GM12864 (cell line): ENCODE results near the gene SCN8A.

ENCODE experiments used
- DNase-seq: peaks from one replicate; pipeline ENCODE4 v3.0.0-alpha.2; 2011; ENCODE audit warnings: low read depth
- H3K4me3 ChIP-seq: 2 replicates; pipeline ENCODE4 v1.5.1; 2011; ENCODE audit warnings: mild to moderate bottlenecking, low read depth, low read length, control low read depth
- CTCF ChIP-seq: IDR thresholded peaks from 2 replicates; pipeline ENCODE4 v1.5.1; 2011; ENCODE audit warnings: low read depth, mild to moderate bottlenecking, moderate library complexity, low read length, control low read depth, inconsistent platforms; ENCODE audit errors: missing control alignments

Gene SCN8A

GRCh38 chr12:51847643-51848325 is 256.8 kb downstream of the SCN8A start:
- H3K4me3 ChIP-seq, result no peak overlapping the region

GRCh38 chr12:51848326-51848727 is 257.3 kb downstream of the SCN8A start, which contains the start of gene FIGNL2:
TSS of gene FIGNL2 (minus strand) at chr12:51848718. CDS start at chr12:51822413, 26,305 bp downstream.
- no peak within 1 kb of the TSS for H3K4me3 ChIP-seq

More at GRCh38 chr12:51847643-51848325, 256.8 kb downstream of the SCN8A start:
- TF ChIP-seq CTCF, result no peak
- DNase-seq, result no peak

GRCh38 chr12:51848841-51849735 is 258.1 kb downstream of the SCN8A start:
- no peak for DNase-seq
- H3K4me3 ChIP-seq, result no peak overlapping the region
- no peak for TF ChIP-seq CTCF

More at GRCh38 chr12:51848326-51848727, 257.3 kb downstream of the SCN8A start, which contains the start of gene FIGNL2:
- no peak for DNase-seq
- no peak for TF ChIP-seq CTCF

GRCh38 chr12:51850081-51850964 is 259.3 kb downstream of the SCN8A start:
- no peak for TF ChIP-seq CTCF
- no peak for DNase-seq
- no peak overlapping the region for H3K4me3 ChIP-seq

GRCh38 chr12:51850965-51851299 is 259.9 kb downstream of the SCN8A start:
- no peak for DNase-seq
- no peak for TF ChIP-seq CTCF
- no peak overlapping the region for H3K4me3 ChIP-seq

GRCh38 chr12:51851413-51852124 is 260.5 kb downstream of the SCN8A start:
- no peak overlapping the region for H3K4me3 ChIP-seq
- no peak for TF ChIP-seq CTCF
- DNase-seq, result no peak
